ES-I3 (cell line): ENCODE measurements around the gene RNF6.
"Not testable (repeated sequence)": the region's sequence is repeated elsewhere in the genome, so short reads cannot be mapped to it uniquely, and the experiment has no call there.

Experiments
- H3K36me3 ChIP-seq: 2 replicates; pipeline ENCODE4 v1.6.1; 2013; ENCODE audit warnings: mild to moderate bottlenecking, low read length, control low read depth, moderate library complexity; ENCODE audit not compliant: insufficient read depth
- H3K4me1 ChIP-seq: 2 replicates; pipeline ENCODE4 v1.6.1; 2013; ENCODE audit warnings: mild to moderate bottlenecking, control low read depth, low read length; ENCODE audit not compliant: insufficient read depth
- H3K9ac ChIP-seq: 2 replicates; pipeline ENCODE4 v1.6.1; 2013; ENCODE audit warnings: low read depth, mild to moderate bottlenecking, low read length, moderate library complexity
- H3K9me3 ChIP-seq: 2 replicates; pipeline ENCODE4 v1.6.1; 2013; ENCODE audit warnings: mild to moderate bottlenecking, low read length, moderate library complexity; ENCODE audit not compliant: control insufficient read depth, insufficient read depth

The RNF6 gene

GRCh38 chr13:26221721-26222519 lies at the start of gene RNF6:
Gene RNF6, minus strand, starts transcription at chr13:26222314. Its CDS starts 2,665 bp downstream, at chr13:26219649.
- no peaks in the 10 kb centered on the region for H3K9me3 ChIP-seq
- peaks cover 6% of the 10 kb centered on the region; the same call in 1 of the 2 replicates for H3K4me1 ChIP-seq
- H3K36me3 ChIP-seq: peaks cover 17% of the 10 kb centered on the region
- H3K9ac ChIP-seq: peak within 1 kb of the TSS; percentile 71

- Histone ChIP-seq H3K4me1 (no peaks in the 10 kb centered on the region), H3K9me3 (no peaks in the 10 kb centered on the region), H3K9ac (no peak overlapping the region), H3K36me3 (no peaks in the 10 kb centered on the region)
Measured at GRCh38 chr13:26270707-26271106, 48.6 kb upstream of the RNF6 start.

GRCh38 chr13:26266311-26266710 lies 44.2 kb upstream of the RNF6 start:
- no peak overlapping the region for H3K9ac ChIP-seq
- H3K9me3 ChIP-seq: no peaks in the 10 kb centered on the region
- H3K4me1 ChIP-seq: no peaks in the 10 kb centered on the region
- no peaks in the 10 kb centered on the region for H3K36me3 ChIP-seq

- Histone ChIP-seq H3K4me1 (no peaks in the 10 kb centered on the region; the same call in 1 of the 2 replicates), H3K9me3 (no peaks in the 10 kb centered on the region), H3K36me3 (no peaks in the 10 kb centered on the region), H3K9ac (no peak overlapping the region)
Measured at GRCh38 chr13:26262156-26262555, 40.0 kb upstream of the RNF6 start.

- H3K36me3 ChIP-seq: no peaks in the 10 kb centered on the region
- no peaks in the 10 kb centered on the region for H3K9me3 ChIP-seq
- H3K4me1 ChIP-seq: no peaks in the 10 kb centered on the region; the same call in 1 of the 2 replicates
- no peak overlapping the region for H3K9ac ChIP-seq
Measured at GRCh38 chr13:26259634-26260033, 37.5 kb upstream of the RNF6 start.

- H3K36me3 ChIP-seq: no peaks in the 10 kb centered on the region
- H3K9me3 ChIP-seq: no peaks in the 10 kb centered on the region
- no peak overlapping the region for H3K9ac ChIP-seq
- H3K4me1 ChIP-seq: no peaks in the 10 kb centered on the region; the same call in 1 of the 2 replicates
Measured at GRCh38 chr13:26257049-26257448, 34.9 kb upstream of the RNF6 start.

- H3K9me3 ChIP-seq: no peaks in the 10 kb centered on the region
- H3K36me3 ChIP-seq: no peaks in the 10 kb centered on the region
- no peaks in the 10 kb centered on the region; the same call in 1 of the 2 replicates for H3K4me1 ChIP-seq
- H3K9ac ChIP-seq: peak overlapping the region; percentile 77; the same call in 1 of the 2 replicates
Measured at GRCh38 chr13:26255691-26256277, 33.7 kb upstream of the RNF6 start.

GRCh38 chr13:26255115-26255514 lies 33.0 kb upstream of the RNF6 start:
- Histone ChIP-seq H3K9me3 (no peaks in the 10 kb centered on the region), H3K36me3 (no peaks in the 10 kb centered on the region), H3K4me1 (no peaks in the 10 kb centered on the region; the same call in 1 of the 2 replicates), H3K9ac (peak overlapping the region; percentile 77)

GRCh38 chr13:26254583-26255111 lies 32.5 kb upstream of the RNF6 start:
- Histone ChIP-seq H3K9me3 (no peaks in the 10 kb centered on the region), H3K9ac (peak overlapping the region; percentile 77), H3K36me3 (no peaks in the 10 kb centered on the region), H3K4me1 (no peaks in the 10 kb centered on the region; the same call in 1 of the 2 replicates)

GRCh38 chr13:26253787-26254582 lies 31.9 kb upstream of the RNF6 start, which contains the start of gene CDK8:
Gene CDK8, plus strand, starts transcription at chr13:26254129. Its CDS starts 513 bp downstream, at chr13:26254642.
- no peaks in the 10 kb centered on the region for H3K36me3 ChIP-seq
- peak within 1 kb of the TSS; percentile 77 for H3K9ac ChIP-seq
- H3K4me1 ChIP-seq: no peaks in the 10 kb centered on the region; the same call in 1 of the 2 replicates
- H3K9me3 ChIP-seq: no peaks in the 10 kb centered on the region

GRCh38 chr13:26253262-26253786 lies 31.2 kb upstream of the RNF6 start:
- no peaks in the 10 kb centered on the region for H3K9me3 ChIP-seq

GRCh38 chr13:26252006-26252405 lies 29.9 kb upstream of the RNF6 start:
- H3K9me3 ChIP-seq, H3K36me3 ChIP-seq, H3K4me1 ChIP-seq, H3K9ac ChIP-seq: not testable (repeated sequence)

More at GRCh38 chr13:26253262-26253786, 31.2 kb upstream of the RNF6 start:
- no peaks in the 10 kb centered on the region; the same call in 1 of the 2 replicates for H3K4me1 ChIP-seq
- H3K36me3 ChIP-seq: no peaks in the 10 kb centered on the region
- peak overlapping the region; percentile 77 for H3K9ac ChIP-seq

- Histone ChIP-seq H3K4me1 (no peaks in the 10 kb centered on the region), H3K36me3 (no peaks in the 10 kb centered on the region), H3K9me3 (no peaks in the 10 kb centered on the region), H3K9ac (no peak overlapping the region)
Measured at GRCh38 chr13:26249551-26249950, 27.4 kb upstream of the RNF6 start.

GRCh38 chr13:26247608-26248007 lies 25.5 kb upstream of the RNF6 start:
- H3K9me3 ChIP-seq: peaks cover 2% of the 10 kb centered on the region; the same call in 1 of the 2 replicates
- no peaks in the 10 kb centered on the region for H3K36me3 ChIP-seq
- H3K4me1 ChIP-seq: no peaks in the 10 kb centered on the region
- no peak overlapping the region for H3K9ac ChIP-seq
